ENCODE data around the gene PSMD7. TPM values are rescaled to one million over a fixed set of nuclear protein-coding genes. Genes with fewer than 3 reads are reported as not detected.

Gene PSMD7
- total and polyA plus RNA-seq, 2 of the 13 experiments (the other 11 are each of a cell fraction or from before 2014, with no cell fraction given) = 105 to 224 TPM

GRCh38 chr16:74296432-74297144, at the start of gene PSMD7 (continued):
- TF ChIP-seq ZNF276 (CRISPR knock-in tag; IDR thresholded peaks at IDR 0.05; ENCODE audit: low read depth) = peak; percentile 96
- peak; percentile 88 for TF ChIP-seq ESRRA (CRISPR knock-in tag; IDR thresholded peaks at IDR 0.05; ENCODE audit: low read depth)
- no peak for TF ChIP-seq U2AF2 (IDR thresholded peaks at IDR 0.05; ENCODE audit: low read depth, low read length)
- TF ChIP-seq ZNF75D (CRISPR knock-in tag; IDR thresholded peaks at IDR 0.05; ENCODE audit: borderline replicate concordance) = no peak
- TF ChIP-seq JARID2 (CRISPR knock-in tag; IDR thresholded peaks at IDR 0.05; ENCODE audit: insufficient replicate concordance) = peak; percentile 86
- TF ChIP-seq MATR3 (CRISPR knock-in tag; IDR thresholded peaks at IDR 0.05) = no peak
- TF ChIP-seq KAT2B (IDR thresholded peaks at IDR 0.05; ENCODE audit: borderline replicate concordance, low read depth, low read length) = no peak
- peak; percentile 57; the same call in 1 of the 2 replicates for TF ChIP-seq ZNF24 (IDR thresholded peaks at IDR 0.05)
- TF ChIP-seq DNMT1 (CRISPR knock-in tag; IDR thresholded peaks at IDR 0.05) = peak; percentile 96
- peak; percentile 96 to 98 for TF ChIP-seq HMGXB4 (CRISPR knock-in tag; IDR thresholded peaks at IDR 0.05; ENCODE audit: borderline replicate concordance in 1 of 2, low read depth in 1 of 2)
- peak; percentile 99 for TF ChIP-seq RNF2 (conservative IDR thresholded peaks at IDR 0.05; ENCODE audit: low read depth)
- peak; percentile 68; the same call in 1 of the 2 replicates for TF ChIP-seq HHEX (CRISPR knock-in tag; IDR thresholded peaks at IDR 0.05)
- peak; percentile 57 for TF ChIP-seq MNT (IDR thresholded peaks at IDR 0.05)
- peak; percentile 33 for TF ChIP-seq ZNF629 (CRISPR knock-in tag; conservative IDR thresholded peaks at IDR 0.05)
- peak; percentile 94; the same call in 1 of the 2 replicates for TF ChIP-seq ZFP82 (CRISPR knock-in tag; IDR thresholded peaks at IDR 0.05; ENCODE audit: borderline replicate concordance)
- 0 out of 2 replicates have a peak, but pooled peaks have one; percentile 62 for TF ChIP-seq CSRNP2 (CRISPR knock-in tag; conservative IDR thresholded peaks at IDR 0.05; ENCODE audit: low read depth)
- TF ChIP-seq ZBTB3 (CRISPR knock-in tag; IDR thresholded peaks at IDR 0.05; ENCODE audit: borderline replicate concordance, low read depth) = peak; percentile 39; the same call in 1 of the 2 replicates
- TF ChIP-seq ZFAT (CRISPR knock-in tag; conservative IDR thresholded peaks at IDR 0.05) = peak; percentile 70; the same call in 1 of the 2 replicates
- TF ChIP-seq KDM3A (CRISPR knock-in tag; IDR thresholded peaks at IDR 0.05; ENCODE audit: low read depth) = peak; percentile 84; the same call in 1 of the 2 replicates
- TF ChIP-seq EHMT2 (IDR thresholded peaks at IDR 0.05; ENCODE audit: borderline replicate concordance, low read depth, low read length) = peak; percentile 88; the same call in 1 of the 2 replicates
- peak; percentile 96 for TF ChIP-seq REPIN1 (CRISPR knock-in tag; IDR thresholded peaks at IDR 0.05; ENCODE audit: borderline replicate concordance, low read depth)

Measured in HepG2 (cell line).